ENCODE data around the gene ATP1A2.

The ATP1A2 gene

DNA sequence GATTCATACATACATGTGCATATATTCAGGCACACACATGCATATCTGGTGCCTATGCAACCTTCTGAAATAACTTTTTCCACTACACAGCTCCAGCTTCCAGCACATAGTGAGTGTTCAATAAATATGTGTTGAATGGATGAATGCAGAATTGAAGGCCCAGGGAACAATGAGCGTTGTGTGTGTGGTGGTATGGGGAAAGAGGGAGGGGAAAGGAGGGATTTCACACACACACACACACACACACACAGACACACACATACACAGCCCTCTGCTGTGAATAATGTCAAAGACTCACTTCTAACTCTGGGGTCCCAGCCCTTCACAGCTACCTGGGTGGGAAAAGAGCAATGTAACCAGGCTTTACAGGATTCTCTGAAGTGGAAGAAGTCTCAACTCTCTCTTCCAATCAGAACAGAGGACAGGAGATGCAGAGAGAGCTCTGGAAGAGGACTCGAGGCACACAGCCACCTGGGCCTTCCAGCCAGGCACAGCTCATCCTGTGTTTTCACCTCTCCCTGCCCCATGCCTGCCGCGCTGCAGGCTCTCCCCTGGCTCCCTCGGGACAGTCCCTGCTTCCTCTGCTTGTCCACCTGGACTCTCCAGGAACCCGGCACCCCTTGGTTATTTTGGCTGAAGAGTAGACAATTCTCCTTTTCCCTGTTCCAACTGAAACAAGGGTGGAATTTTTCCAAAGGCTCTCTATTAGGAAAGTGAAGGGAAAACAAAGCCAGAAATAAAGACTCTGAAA lies 11.7 kb upstream of the ATP1A2 start:
- no peaks in the 10 kb centered on the region for H3K27me3 ChIP-seq (ENCODE audit: low read length)
- H4K20me1 ChIP-seq (ENCODE audit: low read depth, low read length): no peaks in the 10 kb centered on the region
- H3K4me3 ChIP-seq (ENCODE audit: insufficient read depth, low read length, poor library complexity, severe bottlenecking): no peak overlapping the region
- no peaks in the 10 kb centered on the region for H3K36me3 ChIP-seq (ENCODE audit: low read length)
- no peak overlapping the region for H3K27ac ChIP-seq (ENCODE audit: low read depth, low read length)
- no peaks in the 10 kb centered on the region for H3K79me2 ChIP-seq (ENCODE audit: insufficient read depth, low read length)
- no peaks in the 10 kb centered on the region for H3K9me2 ChIP-seq (replicated peaks; ENCODE audit: insufficient read depth, low read length)
- H3K9ac ChIP-seq (ENCODE audit: low read length): no peak overlapping the region
- H2AFZ ChIP-seq (ENCODE audit: low read depth, low read length, severe bottlenecking): no peak overlapping the region
- H3K9me3 ChIP-seq (ENCODE audit: insufficient read depth, low read length): no peaks in the 10 kb centered on the region
- H3K4me2 ChIP-seq (ENCODE audit: low read depth, low read length, poor library complexity, severe bottlenecking): no peak overlapping the region
- H3F3A ChIP-seq (ENCODE audit: insufficient read depth): peaks cover 8% of the 10 kb centered on the region
- TF ChIP-seq, protein P1, sequence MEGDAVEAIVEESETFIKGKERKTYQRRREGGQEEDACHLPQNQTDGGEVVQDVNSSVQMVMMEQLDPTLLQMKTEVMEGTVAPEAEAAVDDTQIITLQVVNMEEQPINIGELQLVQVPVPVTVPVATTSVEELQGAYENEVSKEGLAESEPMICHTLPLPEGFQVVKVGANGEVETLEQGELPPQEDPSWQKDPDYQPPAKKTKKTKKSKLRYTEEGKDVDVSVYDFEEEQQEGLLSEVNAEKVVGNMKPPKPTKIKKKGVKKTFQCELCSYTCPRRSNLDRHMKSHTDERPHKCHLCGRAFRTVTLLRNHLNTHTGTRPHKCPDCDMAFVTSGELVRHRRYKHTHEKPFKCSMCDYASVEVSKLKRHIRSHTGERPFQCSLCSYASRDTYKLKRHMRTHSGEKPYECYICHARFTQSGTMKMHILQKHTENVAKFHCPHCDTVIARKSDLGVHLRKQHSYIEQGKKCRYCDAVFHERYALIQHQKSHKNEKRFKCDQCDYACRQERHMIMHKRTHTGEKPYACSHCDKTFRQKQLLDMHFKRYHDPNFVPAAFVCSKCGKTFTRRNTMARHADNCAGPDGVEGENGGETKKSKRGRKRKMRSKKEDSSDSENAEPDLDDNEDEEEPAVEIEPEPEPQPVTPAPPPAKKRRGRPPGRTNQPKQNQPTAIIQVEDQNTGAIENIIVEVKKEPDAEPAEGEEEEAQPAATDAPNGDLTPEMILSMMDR (IDR thresholded peaks at IDR 0.05; ENCODE audit: insufficient read depth, low read length, poor library complexity, severe bottlenecking): no peak
- TF ChIP-seq EZH2phosphoT487 (conservative IDR thresholded peaks at IDR 0.05; ENCODE audit: low read length): no peak

DNA sequence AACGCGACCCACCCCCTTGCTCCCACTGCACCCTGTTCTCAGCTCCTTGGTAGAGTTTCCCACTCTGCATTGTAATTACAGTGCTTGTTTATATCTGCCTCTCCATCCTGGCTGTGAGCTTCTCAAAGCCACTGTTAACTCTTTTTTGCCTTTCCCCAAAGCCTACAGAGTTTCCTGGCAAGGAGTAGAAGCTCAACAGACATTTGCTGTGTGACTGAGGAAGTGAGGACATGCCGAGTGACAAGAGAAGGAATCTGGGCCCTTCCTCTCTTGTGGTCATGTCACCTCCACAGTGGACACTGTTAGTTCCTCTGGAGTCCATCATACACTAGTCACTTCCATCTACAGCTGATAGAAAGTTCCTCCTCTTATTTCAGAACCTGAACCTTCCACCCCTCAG lies 11.1 kb upstream of the ATP1A2 start:
- Histone ChIP-seq H3K4me3 (ENCODE audit: insufficient read depth, low read length, poor library complexity, severe bottlenecking) (no peak overlapping the region), H2AFZ (ENCODE audit: low read depth, low read length, severe bottlenecking) (no peak overlapping the region), H3F3A (ENCODE audit: insufficient read depth) (peaks cover 6% of the 10 kb centered on the region), H3K9ac (ENCODE audit: low read length) (no peak overlapping the region), H3K36me3 (ENCODE audit: low read length) (no peaks in the 10 kb centered on the region), H4K20me1 (ENCODE audit: low read depth, low read length) (no peaks in the 10 kb centered on the region), H3K9me3 (ENCODE audit: insufficient read depth, low read length) (no peaks in the 10 kb centered on the region), H3K27ac (ENCODE audit: low read depth, low read length) (no peak overlapping the region), H3K79me2 (ENCODE audit: insufficient read depth, low read length) (no peaks in the 10 kb centered on the region), H3K4me2 (ENCODE audit: low read depth, low read length, poor library complexity, severe bottlenecking) (no peak overlapping the region), H3K9me2 (replicated peaks; ENCODE audit: insufficient read depth, low read length) (no peaks in the 10 kb centered on the region), H3K27me3 (ENCODE audit: low read length) (no peaks in the 10 kb centered on the region)
- no peak for TF ChIP-seq EZH2phosphoT487 (conservative IDR thresholded peaks at IDR 0.05; ENCODE audit: low read length)
- TF ChIP-seq, protein P1 (IDR thresholded peaks at IDR 0.05; ENCODE audit: insufficient read depth, low read length, poor library complexity, severe bottlenecking): no peak

DNA sequence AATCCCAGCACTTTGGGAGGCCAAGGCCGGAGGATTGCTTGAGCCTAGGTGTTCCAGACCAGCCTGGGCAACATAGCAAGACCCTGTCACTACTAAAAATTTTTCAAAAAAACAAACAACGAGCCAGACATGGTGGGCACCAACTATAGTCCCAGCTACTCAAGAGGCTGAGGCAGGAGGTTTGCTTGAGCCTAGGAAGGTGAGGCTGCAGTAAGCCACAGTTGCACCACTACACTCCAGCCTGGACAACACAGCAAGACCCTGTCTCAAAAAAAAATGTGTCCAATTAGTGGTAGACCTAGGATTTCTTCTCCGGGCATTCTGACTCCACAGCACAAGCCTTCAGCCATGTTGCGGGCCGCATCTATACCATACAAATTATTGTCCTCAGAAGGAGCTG lies 10.4 kb upstream of the ATP1A2 start:
- no peaks in the 10 kb centered on the region for H4K20me1 ChIP-seq (ENCODE audit: low read depth, low read length)
- no peak for TF ChIP-seq EZH2phosphoT487 (conservative IDR thresholded peaks at IDR 0.05; ENCODE audit: low read length)
- TF ChIP-seq, protein P1 (IDR thresholded peaks at IDR 0.05; ENCODE audit: insufficient read depth, low read length, poor library complexity, severe bottlenecking): no peak
- H3K36me3 ChIP-seq (ENCODE audit: low read length): no peaks in the 10 kb centered on the region
- no peak overlapping the region for H3K4me2 ChIP-seq (ENCODE audit: low read depth, low read length, poor library complexity, severe bottlenecking)
- H3K9me2 ChIP-seq (replicated peaks; ENCODE audit: insufficient read depth, low read length): no peaks in the 10 kb centered on the region
- no peak overlapping the region for H3K9ac ChIP-seq (ENCODE audit: low read length)
- H3K27ac ChIP-seq (ENCODE audit: low read depth, low read length): no peak overlapping the region
- no peak overlapping the region for H3K4me3 ChIP-seq (ENCODE audit: insufficient read depth, low read length, poor library complexity, severe bottlenecking)
- H3K27me3 ChIP-seq (ENCODE audit: low read length): no peaks in the 10 kb centered on the region
- H3F3A ChIP-seq (ENCODE audit: insufficient read depth): peaks cover 3% of the 10 kb centered on the region
- no peaks in the 10 kb centered on the region for H3K9me3 ChIP-seq (ENCODE audit: insufficient read depth, low read length)
- no peak overlapping the region for H2AFZ ChIP-seq (ENCODE audit: low read depth, low read length, severe bottlenecking)
- H3K79me2 ChIP-seq (ENCODE audit: insufficient read depth, low read length): no peaks in the 10 kb centered on the region

Data from SU-DHL-6 (cell line).